ENCODE results near the gene RNF148.

GRCh38 chr7:122727354-122727753, 24.6 kb upstream of the RNF148 start:
- TF ChIP-seq CTCF (IDR thresholded peaks at IDR 0.05; ENCODE audit: insufficient read depth, low read depth, low read length), result no peak
- no peak for TF ChIP-seq EZH2 (IDR thresholded peaks at IDR 0.05; ENCODE audit: insufficient read depth, low read length)
